Ishikawa (cell line): Measurements from ENCODE around the gene MIS18BP1.

Source experiments
- CEBPB ChIP-seq: IDR thresholded peaks from 2 replicates; pipeline ENCODE4 v1.6.1; 2012
- CREB1 ChIP-seq: IDR thresholded peaks from 2 replicates; pipeline ENCODE4 v1.6.1; 2012; ENCODE audit warnings: low read depth
- EGR1 ChIP-seq: IDR thresholded peaks from 2 replicates; pipeline ENCODE4 v1.6.1; 2012
- EP300 ChIP-seq: IDR thresholded peaks from 2 replicates; pipeline ENCODE4 v1.6.1; 2012; ENCODE audit warnings: borderline replicate concordance
- FOXM1 ChIP-seq: IDR thresholded peaks from 2 replicates; pipeline ENCODE4 v1.6.1; 2012; ENCODE audit warnings: low read depth, borderline replicate concordance
- MAX ChIP-seq: IDR thresholded peaks from 2 replicates; pipeline ENCODE4 v1.6.1; 2012
- NFIC ChIP-seq: IDR thresholded peaks from 2 replicates; pipeline ENCODE4 v1.6.1; 2012
- RAD21 ChIP-seq: IDR thresholded peaks from 2 replicates; pipeline ENCODE4 v1.6.1; 2012; ENCODE audit warnings: low read depth
- TAF1 ChIP-seq: IDR thresholded peaks from 2 replicates; pipeline ENCODE4 v1.6.1; 2012; ENCODE audit warnings: low read depth, mild to moderate bottlenecking
- TCF12 ChIP-seq: IDR thresholded peaks from 2 replicates; pipeline ENCODE4 v1.6.1; 2012; ENCODE audit warnings: low read depth
- TEAD4 ChIP-seq: IDR thresholded peaks from 2 replicates; pipeline ENCODE4 v1.6.1; 2012
- YY1 ChIP-seq: IDR thresholded peaks from 2 replicates; pipeline ENCODE4 v1.6.1; 2012; ENCODE audit warnings: low read depth
- ZBTB7A ChIP-seq: IDR thresholded peaks from 2 replicates; pipeline ENCODE4 v1.6.1; 2012; ENCODE audit warnings: low read depth
- TF ChIP-seq, protein P1 (sequence below): IDR thresholded peaks from 2 replicates; pipeline ENCODE4 v1.6.1; 2012; ENCODE audit warnings: low read depth, mild to moderate bottlenecking
- TF ChIP-seq, protein P2 (sequence below): IDR thresholded peaks from 2 replicates; pipeline ENCODE4 v1.6.1; 2012

MIS18BP1 gene

DNA sequence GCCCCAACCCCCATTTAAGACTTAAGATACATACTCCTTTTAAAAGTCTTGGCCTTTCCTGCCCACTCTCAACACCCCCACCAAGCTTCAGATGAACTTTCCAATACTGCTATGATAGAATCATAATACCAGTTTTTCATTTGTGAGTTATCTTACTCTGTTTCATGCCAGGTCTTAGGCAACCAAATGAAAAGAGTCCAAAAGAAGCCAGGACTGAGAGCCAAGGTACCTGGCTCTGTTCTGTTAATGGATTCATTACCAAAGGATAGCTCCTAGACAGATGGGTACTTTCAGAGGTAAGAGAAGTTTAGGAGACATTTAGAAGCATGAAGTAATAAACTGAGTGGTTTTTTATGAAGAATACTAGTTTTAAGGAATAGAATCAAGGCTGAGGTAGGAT, 83.1 kb downstream of the MIS18BP1 start:
- TF ChIP-seq CREB1: no peak
- no peak for TF ChIP-seq TEAD4
- TF ChIP-seq, protein P1, sequence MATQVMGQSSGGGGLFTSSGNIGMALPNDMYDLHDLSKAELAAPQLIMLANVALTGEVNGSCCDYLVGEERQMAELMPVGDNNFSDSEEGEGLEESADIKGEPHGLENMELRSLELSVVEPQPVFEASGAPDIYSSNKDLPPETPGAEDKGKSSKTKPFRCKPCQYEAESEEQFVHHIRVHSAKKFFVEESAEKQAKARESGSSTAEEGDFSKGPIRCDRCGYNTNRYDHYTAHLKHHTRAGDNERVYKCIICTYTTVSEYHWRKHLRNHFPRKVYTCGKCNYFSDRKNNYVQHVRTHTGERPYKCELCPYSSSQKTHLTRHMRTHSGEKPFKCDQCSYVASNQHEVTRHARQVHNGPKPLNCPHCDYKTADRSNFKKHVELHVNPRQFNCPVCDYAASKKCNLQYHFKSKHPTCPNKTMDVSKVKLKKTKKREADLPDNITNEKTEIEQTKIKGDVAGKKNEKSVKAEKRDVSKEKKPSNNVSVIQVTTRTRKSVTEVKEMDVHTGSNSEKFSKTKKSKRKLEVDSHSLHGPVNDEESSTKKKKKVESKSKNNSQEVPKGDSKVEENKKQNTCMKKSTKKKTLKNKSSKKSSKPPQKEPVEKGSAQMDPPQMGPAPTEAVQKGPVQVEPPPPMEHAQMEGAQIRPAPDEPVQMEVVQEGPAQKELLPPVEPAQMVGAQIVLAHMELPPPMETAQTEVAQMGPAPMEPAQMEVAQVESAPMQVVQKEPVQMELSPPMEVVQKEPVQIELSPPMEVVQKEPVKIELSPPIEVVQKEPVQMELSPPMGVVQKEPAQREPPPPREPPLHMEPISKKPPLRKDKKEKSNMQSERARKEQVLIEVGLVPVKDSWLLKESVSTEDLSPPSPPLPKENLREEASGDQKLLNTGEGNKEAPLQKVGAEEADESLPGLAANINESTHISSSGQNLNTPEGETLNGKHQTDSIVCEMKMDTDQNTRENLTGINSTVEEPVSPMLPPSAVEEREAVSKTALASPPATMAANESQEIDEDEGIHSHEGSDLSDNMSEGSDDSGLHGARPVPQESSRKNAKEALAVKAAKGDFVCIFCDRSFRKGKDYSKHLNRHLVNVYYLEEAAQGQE: no peak
- TF ChIP-seq MAX: no peak
- no peak for TF ChIP-seq CEBPB
- TF ChIP-seq ZBTB7A: no peak
- TF ChIP-seq, protein P2, sequence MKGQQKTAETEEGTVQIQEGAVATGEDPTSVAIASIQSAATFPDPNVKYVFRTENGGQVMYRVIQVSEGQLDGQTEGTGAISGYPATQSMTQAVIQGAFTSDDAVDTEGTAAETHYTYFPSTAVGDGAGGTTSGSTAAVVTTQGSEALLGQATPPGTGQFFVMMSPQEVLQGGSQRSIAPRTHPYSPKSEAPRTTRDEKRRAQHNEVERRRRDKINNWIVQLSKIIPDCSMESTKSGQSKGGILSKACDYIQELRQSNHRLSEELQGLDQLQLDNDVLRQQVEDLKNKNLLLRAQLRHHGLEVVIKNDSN: no peak
- no peak for TF ChIP-seq YY1
- TF ChIP-seq FOXM1: no peak
- TF ChIP-seq TAF1: no peak
- TF ChIP-seq NFIC: no peak
- no peak for TF ChIP-seq EGR1
- no peak for TF ChIP-seq RAD21
- TF ChIP-seq TCF12: no peak
- no peak for TF ChIP-seq EP300

GRCh38 chr14:45156067-45156466, 96.9 kb downstream of the MIS18BP1 start:
- TF ChIP-seq, protein P1: no peak
- no peak for TF ChIP-seq TEAD4
- no peak for TF ChIP-seq FOXM1
- TF ChIP-seq CEBPB: no peak
- TF ChIP-seq NFIC: no peak
- TF ChIP-seq EGR1: no peak
- no peak for TF ChIP-seq TCF12
- TF ChIP-seq MAX: no peak
- no peak for TF ChIP-seq ZBTB7A
- TF ChIP-seq EP300: no peak
- no peak for TF ChIP-seq YY1
- TF ChIP-seq, protein P2: no peak
- no peak for TF ChIP-seq RAD21
- no peak for TF ChIP-seq TAF1
- no peak for TF ChIP-seq CREB1
